K562 (cell line): ENCODE measurements around the gene SH2B2. TPM values are rescaled to one million over a fixed set of nuclear protein-coding genes. Genes with fewer than 3 reads are reported as not detected.
A peak's percentile ranks its signal among the peaks of the same experiment; 100 is the strongest.

Experiments
- KDM5B ChIP-seq: fragments of 200-600 bp; sonication (generic); IDR thresholded peaks from 2 replicates; pipeline ENCODE4 v1.6.1; 2012; ENCODE audit warnings: low read depth, mild to moderate bottlenecking, moderate library complexity, low read length, control low read depth, inconsistent platforms; ENCODE audit not compliant: insufficient replicate concordance
- LCOR ChIP-seq: sonication (generic); formaldehyde crosslinking; IDR thresholded peaks from 2 replicates; pipeline ENCODE4 v1.8.0; 2022; ENCODE audit warnings: mild to moderate bottlenecking, missing genetic modification reagents
- MXI1 ChIP-seq: IDR thresholded peaks from 2 replicates; pipeline ENCODE4 v1.6.1; 2011; ENCODE audit warnings: low read depth, mild to moderate bottlenecking, improper control_type of control experiment, low read length
- NRF1 ChIP-seq, 2 experiments: fragments of 450-650 bp; IDR thresholded peaks in 1 of 2; conservative IDR thresholded peaks in 1 of 2; 2 replicates each; pipeline ENCODE4 v1.6.1; 2014; ENCODE audit warnings: mild to moderate bottlenecking in 2 of 2
- PHF20 ChIP-seq: fragments of 450-650 bp; IDR thresholded peaks from 2 replicates; pipeline ENCODE4 v1.6.1; 2018; ENCODE audit not compliant: partially characterized antibody
- POLR2G ChIP-seq: fragments of 200-400 bp; formaldehyde crosslinking; IDR thresholded peaks from 2 replicates; pipeline ENCODE4 v1.6.1; 2017; ENCODE audit warnings: low read depth, mild to moderate bottlenecking, antibody characterized with exemption, low read length, moderate library complexity
- SIN3A ChIP-seq, 2 experiments: fragments of 150-350 bp in 1 of 2; IDR thresholded peaks; 2 replicates each; pipeline ENCODE4 v1.6.1; 2011 to 2016; ENCODE audit warnings: borderline replicate concordance in 2 of 2, low read depth in 2 of 2, low read length in 2 of 2, mild to moderate bottlenecking in 2 of 2, moderate library complexity in 2 of 2; ENCODE audit not compliant: control insufficient read depth in 1 of 2
- SP1 ChIP-seq: sonication (generic); formaldehyde crosslinking; IDR thresholded peaks from 2 replicates; pipeline ENCODE4 v1.8.1; 2022; ENCODE audit warnings: mild to moderate bottlenecking, missing genetic modification reagents
- ZFX ChIP-seq: sonication (generic); formaldehyde crosslinking; IDR thresholded peaks from 2 replicates; pipeline ENCODE4 v1.8.0; 2022; ENCODE audit warnings: mild to moderate bottlenecking, missing genetic modification reagents, moderate library complexity
- polyA plus RNA-seq, 8 experiments: library from polyadenylated mRNA; depleted of rRNA in 4 of 8; stranded (reverse) in 5 of 8; unstranded in 3 of 8; fragments of >200 nt; fragmentation: Nextera tagmentation in 2 of 8; fragmentation: Illumina TruSeq in 1 of 8; extraction: Ambion mirVana in 2 of 8; extraction: Trizol in 1 of 8; gene quantifications; 2 replicates each; pipeline versions ENCODE4 v1.2.1 to v1.2.3, GENCODE V29; 2011 to 2014; ENCODE audit warnings: inconsistent platforms in 1 of 8, missing spikeins in 1 of 8
- total RNA-seq, 7 experiments: library from RNA; depleted of rRNA in 6 of 7; stranded (reverse); fragments of >200 nt in 6 of 7; fragmentation: Illumina TruSeq in 2 of 7; extraction: Trizol in 2 of 7; gene quantifications; 2 replicates each; pipeline versions ENCODE4 v1.2.1 to v1.2.3, GENCODE V29; 2011 to 2021; ENCODE audit warnings: low replicate concordance in 1 of 7
- TF ChIP-seq, protein P1 (sequence below), 2 experiments: IDR thresholded peaks; 2 replicates each; pipeline ENCODE4 v1.6.1; 2011; ENCODE audit warnings: borderline replicate concordance in 1 of 2, control low read depth in 1 of 2, low read depth in 1 of 2, low read length in 1 of 2, mild to moderate bottlenecking in 1 of 2, mixed read lengths in 1 of 2, moderate library complexity in 1 of 2; ENCODE audit not compliant: insufficient read depth in 1 of 2, insufficient read length in 1 of 2, poor library complexity in 1 of 2, severe bottlenecking in 1 of 2; ENCODE audit errors: extremely low read depth in 1 of 2

The SH2B2 gene
- total and polyA plus RNA-seq, 9 of the 15 experiments (the other 6 are each of a cell fraction or from before 2014, with no cell fraction given), result 0.03 to 0.89 (median 0.07) TPM; not detected in 4

- peak; percentile 84 for TF ChIP-seq ZFX (CRISPR knock-in tag)
- TF ChIP-seq PHF20, result peak; percentile 29
- peak; percentile 68 for TF ChIP-seq KDM5B
- peak; percentile 100 for TF ChIP-seq NRF1 (conservative IDR thresholded peaks at IDR 0.05 in 1 of 2, IDR thresholded peaks at IDR 0.05 in 1 of 2)
- peak; percentile 58; the same call in 1 of the 2 replicates for TF ChIP-seq MXI1
- peak; percentile 65; the same call in 1 of the 2 replicates for TF ChIP-seq SP1 (CRISPR knock-in tag)
- TF ChIP-seq LCOR (CRISPR knock-in tag), result peak; percentile 81
- TF ChIP-seq, protein P1, sequence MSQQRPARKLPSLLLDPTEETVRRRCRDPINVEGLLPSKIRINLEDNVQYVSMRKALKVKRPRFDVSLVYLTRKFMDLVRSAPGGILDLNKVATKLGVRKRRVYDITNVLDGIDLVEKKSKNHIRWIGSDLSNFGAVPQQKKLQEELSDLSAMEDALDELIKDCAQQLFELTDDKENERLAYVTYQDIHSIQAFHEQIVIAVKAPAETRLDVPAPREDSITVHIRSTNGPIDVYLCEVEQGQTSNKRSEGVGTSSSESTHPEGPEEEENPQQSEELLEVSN (IDR thresholded peaks at IDR 0.05; ENCODE audit: borderline replicate concordance in 1 of 2, extremely low read depth in 1 of 2, insufficient read depth in 1 of 2, insufficient read length in 1 of 2, low read depth in 1 of 2, low read length in 1 of 2, poor library complexity in 1 of 2, severe bottlenecking in 1 of 2), result peak; percentile 41 to 67
- TF ChIP-seq POLR2G, result peak; percentile 92
- peak; percentile 62 to 82; a peak in 2 of 4 replicates for TF ChIP-seq SIN3A (IDR thresholded peaks at IDR 0.05; ENCODE audit: borderline replicate concordance in 2 of 2, control insufficient read depth in 1 of 2, low read depth in 2 of 2, low read length in 2 of 2)
These were observed 77.1 kb downstream of the SH2B2 start (continued) for GRCh38 chr7:102363549-102364393.
